Activated CD4-positive, alpha-beta T cell treated with anti-CD3 and anti-CD28 coated beads for 1 hour (primary cell): Measurements from ENCODE around the gene PRRX2.

Experiments used
- DNase-seq: peaks from one replicate; pipeline ENCODE4 v3.0.0-alpha.2; 2020

Gene PRRX2

GRCh38 chr9:129682381-129682780, 16.9 kb downstream of the PRRX2 start:
- DNase-seq: no peak

GRCh38 chr9:129685220-129685932, 19.9 kb downstream of the PRRX2 start:
- DNase-seq: no peak

GRCh38 chr9:129685933-129686259, 20.4 kb downstream of the PRRX2 start:
- DNase-seq: no peak

- no peak for DNase-seq
Measured at GRCh38 chr9:129686736-129687135, 21.3 kb downstream of the PRRX2 start.

- no peak for DNase-seq
Measured at GRCh38 chr9:129687391-129687790, 21.9 kb downstream of the PRRX2 start.

GRCh38 chr9:129688285-129689043, 23.0 kb downstream of the PRRX2 start:
- no peak for DNase-seq

GRCh38 chr9:129692534-129692933, 27.1 kb downstream of the PRRX2 start:
- DNase-seq: no peak

GRCh38 chr9:129693741-129694140, 28.3 kb downstream of the PRRX2 start:
- DNase-seq: no peak

- no peak for DNase-seq
Measured at GRCh38 chr9:129694243-129694646, 28.8 kb downstream of the PRRX2 start.

GRCh38 chr9:129695870-129696269, 30.4 kb downstream of the PRRX2 start:
- no peak for DNase-seq

- DNase-seq: no peak
Measured at GRCh38 chr9:129696944-129697655, 31.7 kb downstream of the PRRX2 start.

GRCh38 chr9:129697656-129698253, 32.3 kb downstream of the PRRX2 start:
- peak; percentile 19 for DNase-seq

GRCh38 chr9:129698254-129698757, 32.9 kb downstream of the PRRX2 start:
- no peak for DNase-seq

GRCh38 chr9:129701054-129701453, 35.6 kb downstream of the PRRX2 start:
- no peak for DNase-seq

GRCh38 chr9:129701549-129701948, 36.1 kb downstream of the PRRX2 start:
- no peak for DNase-seq

GRCh38 chr9:129702589-129703520, 37.4 kb downstream of the PRRX2 start:
- DNase-seq: no peak

- no peak for DNase-seq
Measured at GRCh38 chr9:129703667-129704355, 38.4 kb downstream of the PRRX2 start.

- no peak for DNase-seq
Measured at GRCh38 chr9:129704807-129705206, 39.4 kb downstream of the PRRX2 start.

GRCh38 chr9:129708793-129709192, 43.3 kb downstream of the PRRX2 start:
- no peak for DNase-seq

GRCh38 chr9:129709438-129710168, 44.2 kb downstream of the PRRX2 start:
- no peak for DNase-seq

GRCh38 chr9:129710169-129710453, 44.7 kb downstream of the PRRX2 start:
- no peak for DNase-seq
